Measurements from ENCODE around the gene LY86. TPM values are rescaled to one million over a fixed set of nuclear protein-coding genes. Genes with fewer than 3 reads are reported as not detected.
A peak's percentile ranks its signal among the peaks of the same experiment; 100 is the strongest.

Gene LY86
- total RNA-seq, 2 donors from 2014 or later: 0.91 to 1.3 TPM

DNA sequence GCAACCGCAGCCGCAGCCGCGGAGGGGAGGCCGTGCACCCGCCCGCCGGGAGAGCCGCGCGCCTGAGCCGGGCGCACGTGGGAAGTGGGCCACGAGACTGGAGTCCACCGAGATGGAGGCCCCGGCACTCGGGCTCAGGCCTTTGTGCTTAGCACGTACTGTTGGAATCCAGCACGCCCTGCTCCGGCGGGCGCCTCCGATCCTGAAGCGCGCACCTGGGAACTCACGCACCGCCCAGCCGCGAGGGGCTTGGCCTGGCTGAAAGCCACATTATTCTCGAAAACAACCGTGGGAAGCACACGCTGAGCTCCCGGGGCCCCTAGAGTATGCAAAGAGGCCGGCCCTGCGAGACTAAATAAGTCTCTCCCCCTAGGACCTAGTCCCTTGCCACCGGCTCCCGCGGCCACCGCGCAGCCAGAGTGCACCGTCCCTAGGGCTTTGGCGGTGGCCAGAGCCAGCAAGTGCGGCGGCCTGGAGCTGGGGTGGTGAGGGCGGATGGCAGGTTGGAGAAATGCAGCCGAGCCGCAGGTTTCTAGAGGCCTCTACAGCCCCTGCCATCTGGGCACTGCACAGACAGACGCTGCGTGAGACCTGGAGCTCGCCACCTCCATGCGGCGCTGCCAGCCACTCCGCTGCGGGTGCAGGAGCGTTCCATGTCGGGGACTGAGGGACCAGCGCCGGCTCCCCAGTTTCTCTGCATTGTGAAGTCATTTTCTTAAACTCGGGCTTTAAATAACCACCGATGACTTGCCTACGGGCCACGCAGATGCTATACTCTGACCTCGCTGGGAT, 42.0 kb upstream of the LY86 start:
- intact Hi-C loops (cut with DNase I): loop anchor here (5.0 to 10.0 kb wide), 2 partner anchors 489 to 1402 kb away; no protein-coding TSS in a partner anchor
- Histone ChIP-seq H3K9ac (ENCODE audit: low read depth in 2 of 2, low read length in 2 of 2) (no peak overlapping the region), H3K27me3 (peaks cover 23% of the 10 kb centered on the region), H3K4me3 (peak overlapping the region; percentile 31), H3K36me3 (no peaks in the 10 kb centered on the region), H3K27ac (no peak overlapping the region), H3K9me3 (no peaks in the 10 kb centered on the region), H3K4me1 (peaks cover 10% of the 10 kb centered on the region)
- TF ChIP-seq, protein P1, sequence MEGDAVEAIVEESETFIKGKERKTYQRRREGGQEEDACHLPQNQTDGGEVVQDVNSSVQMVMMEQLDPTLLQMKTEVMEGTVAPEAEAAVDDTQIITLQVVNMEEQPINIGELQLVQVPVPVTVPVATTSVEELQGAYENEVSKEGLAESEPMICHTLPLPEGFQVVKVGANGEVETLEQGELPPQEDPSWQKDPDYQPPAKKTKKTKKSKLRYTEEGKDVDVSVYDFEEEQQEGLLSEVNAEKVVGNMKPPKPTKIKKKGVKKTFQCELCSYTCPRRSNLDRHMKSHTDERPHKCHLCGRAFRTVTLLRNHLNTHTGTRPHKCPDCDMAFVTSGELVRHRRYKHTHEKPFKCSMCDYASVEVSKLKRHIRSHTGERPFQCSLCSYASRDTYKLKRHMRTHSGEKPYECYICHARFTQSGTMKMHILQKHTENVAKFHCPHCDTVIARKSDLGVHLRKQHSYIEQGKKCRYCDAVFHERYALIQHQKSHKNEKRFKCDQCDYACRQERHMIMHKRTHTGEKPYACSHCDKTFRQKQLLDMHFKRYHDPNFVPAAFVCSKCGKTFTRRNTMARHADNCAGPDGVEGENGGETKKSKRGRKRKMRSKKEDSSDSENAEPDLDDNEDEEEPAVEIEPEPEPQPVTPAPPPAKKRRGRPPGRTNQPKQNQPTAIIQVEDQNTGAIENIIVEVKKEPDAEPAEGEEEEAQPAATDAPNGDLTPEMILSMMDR (IDR thresholded peaks at IDR 0.05): no peak
- DNase-seq: no peak

DNA sequence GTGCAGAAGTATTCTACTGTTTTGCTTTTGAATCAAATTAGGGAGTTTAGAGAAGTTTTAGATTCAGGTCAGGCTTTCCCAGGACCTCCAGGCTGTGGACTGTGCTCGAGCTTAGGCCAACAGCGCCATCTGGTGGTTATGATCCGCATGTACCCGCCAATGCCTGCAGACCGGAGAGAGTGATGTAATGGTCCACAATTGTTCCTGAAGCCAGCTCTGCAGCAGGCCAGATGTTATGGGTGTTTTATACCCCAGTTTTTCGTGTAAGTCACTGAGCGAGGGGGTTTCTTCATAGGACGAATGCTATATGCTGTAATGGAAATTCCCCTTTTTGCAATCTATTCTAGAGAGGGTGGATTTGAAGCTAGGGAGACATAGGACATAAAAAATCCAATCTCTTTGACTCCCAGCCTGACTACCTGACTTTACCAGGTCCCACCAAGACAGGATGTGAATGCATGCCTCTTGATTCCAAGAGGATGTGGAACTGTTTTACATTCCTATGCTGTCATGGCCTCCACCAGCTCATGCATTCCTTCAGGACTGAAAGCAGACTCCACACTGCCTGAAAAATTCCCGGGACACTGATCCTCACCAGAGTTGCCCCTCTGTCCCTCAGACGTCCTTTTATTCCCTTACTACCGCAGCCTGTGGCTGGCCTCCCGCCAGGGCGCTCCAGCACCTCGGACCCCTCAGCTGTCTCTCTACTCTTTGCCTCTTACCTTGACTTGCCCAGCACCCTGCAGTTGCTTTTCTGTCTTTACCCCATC, 41.2 kb upstream of the LY86 start:
- H3K4me3 ChIP-seq: peak overlapping the region; percentile 31
- H3K9ac ChIP-seq (ENCODE audit: low read depth in 2 of 2, low read length in 2 of 2): no peak overlapping the region
- peak; percentile 87 for DNase-seq
- intact Hi-C loops (cut with DNase I): loop anchor here (5.0 to 10.0 kb wide), 2 partner anchors 490 to 1402 kb away; no protein-coding TSS in a partner anchor
- peaks cover 23% of the 10 kb centered on the region for H3K27me3 ChIP-seq
- no peaks in the 10 kb centered on the region for H3K9me3 ChIP-seq
- H3K27ac ChIP-seq: no peak overlapping the region
- TF ChIP-seq, protein P1 (IDR thresholded peaks at IDR 0.05): peak; percentile 92
- H3K4me1 ChIP-seq: peaks cover 10% of the 10 kb centered on the region
- no peaks in the 10 kb centered on the region for H3K36me3 ChIP-seq

DNA sequence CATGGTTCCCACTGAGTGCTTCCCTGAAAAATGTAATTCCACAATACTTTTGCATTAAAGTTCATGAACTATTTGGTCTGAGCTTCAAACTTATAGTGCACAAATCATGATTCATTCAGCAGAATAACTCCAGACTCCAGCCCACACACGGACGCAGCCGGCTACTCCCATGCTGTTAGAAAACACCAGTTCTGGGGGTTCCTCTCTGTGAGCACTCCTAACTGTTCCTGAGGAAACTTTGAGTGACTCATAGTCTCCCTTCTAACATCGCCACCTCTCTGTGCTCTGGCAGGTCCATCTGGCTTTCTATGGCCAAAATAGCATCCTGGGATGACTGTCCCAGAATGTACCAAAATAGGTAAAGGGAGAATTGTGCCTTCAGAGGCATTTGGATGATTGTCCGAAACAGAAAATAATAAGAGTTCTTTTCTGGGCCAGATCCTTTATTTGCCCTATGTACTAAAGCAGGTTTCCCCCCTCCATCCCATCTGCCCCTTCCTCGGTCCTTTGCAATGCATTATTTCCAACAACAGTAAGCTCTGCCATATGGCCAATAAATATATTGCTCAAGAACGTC, 32.3 kb upstream of the LY86 start:
- TF ChIP-seq, protein P1 (IDR thresholded peaks at IDR 0.05): no peak
- no peak for DNase-seq
- Histone ChIP-seq H3K27ac (no peak overlapping the region), H3K4me3 (no peak overlapping the region), H3K9ac (ENCODE audit: low read depth in 2 of 2, low read length in 2 of 2) (no peak overlapping the region), H3K36me3 (no peaks in the 10 kb centered on the region), H3K27me3 (no peaks in the 10 kb centered on the region), H3K9me3 (no peaks in the 10 kb centered on the region), H3K4me1 (no peaks in the 10 kb centered on the region)
- intact Hi-C loops (cut with DNase I): no loop called here

DNA sequence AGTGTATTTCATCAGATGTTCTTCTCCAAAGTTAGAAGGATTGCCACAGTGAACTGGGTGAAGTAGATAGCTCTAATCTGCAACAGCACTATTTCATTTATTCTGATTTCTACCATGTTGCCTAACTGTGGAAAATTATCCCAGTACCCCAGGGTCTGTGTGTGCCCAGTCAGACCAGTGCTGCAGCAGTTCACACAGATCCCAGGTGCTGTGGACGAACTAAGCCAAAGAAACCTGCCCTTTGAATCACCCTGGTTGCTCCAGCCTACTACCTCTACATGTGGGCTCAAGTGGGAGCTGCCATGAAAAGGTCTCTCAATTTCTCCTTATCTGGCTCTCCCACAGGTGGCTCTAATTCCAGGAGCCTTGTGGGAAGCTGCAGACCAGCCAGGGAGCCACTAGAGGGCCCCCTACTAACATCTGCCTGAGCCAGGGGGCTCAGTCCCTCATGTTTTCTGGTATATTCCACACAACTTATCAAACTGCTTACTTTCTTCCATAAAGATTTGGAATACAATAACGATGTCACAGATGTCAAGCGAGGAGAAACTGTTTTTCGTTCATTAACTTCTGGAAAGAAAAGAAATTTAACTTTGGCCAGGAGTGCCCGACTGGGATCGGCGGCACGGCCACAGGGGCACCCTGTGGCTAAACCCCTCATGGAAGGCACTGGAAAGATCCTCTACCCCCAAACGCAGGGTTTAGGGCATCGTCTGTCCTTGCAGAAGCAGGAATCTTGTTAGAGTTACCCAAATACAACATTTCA, 31.6 kb upstream of the LY86 start:
- TF ChIP-seq, protein P1 (IDR thresholded peaks at IDR 0.05): peak; percentile 78
- Histone ChIP-seq H3K4me1 (no peaks in the 10 kb centered on the region), H3K27ac (no peak overlapping the region), H3K9me3 (no peaks in the 10 kb centered on the region), H3K9ac (ENCODE audit: low read depth in 2 of 2, low read length in 2 of 2) (no peak overlapping the region), H3K36me3 (no peaks in the 10 kb centered on the region), H3K27me3 (no peaks in the 10 kb centered on the region), H3K4me3 (no peak overlapping the region)
- DNase-seq: peak; percentile 46
- intact Hi-C loops (cut with DNase I): no loop called here

DNA sequence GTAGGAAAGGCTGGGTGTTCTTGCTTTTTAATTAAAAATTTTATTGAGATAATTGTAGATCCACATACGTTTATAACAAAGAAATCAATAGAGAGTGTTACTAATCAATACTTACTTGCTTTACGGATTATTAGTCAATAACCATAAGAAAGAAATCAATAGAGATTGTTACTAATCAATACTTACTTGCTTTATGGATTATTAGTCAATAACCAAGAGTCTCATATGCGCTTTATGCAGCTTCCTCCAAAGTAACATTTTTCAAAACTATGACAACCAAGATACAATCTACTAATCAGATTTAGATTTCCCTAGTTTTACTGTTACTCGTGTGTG, 31.0 kb upstream of the LY86 start:
- no peaks in the 10 kb centered on the region for H3K36me3 ChIP-seq
- no peak overlapping the region for H3K27ac ChIP-seq
- no peaks in the 10 kb centered on the region for H3K9me3 ChIP-seq
- H3K9ac ChIP-seq (ENCODE audit: low read depth in 2 of 2, low read length in 2 of 2): no peak overlapping the region
- H3K4me1 ChIP-seq: no peaks in the 10 kb centered on the region
- H3K27me3 ChIP-seq: no peaks in the 10 kb centered on the region
- intact Hi-C loops (cut with DNase I): no loop called here
- no peak overlapping the region for H3K4me3 ChIP-seq
- no peak for DNase-seq
- TF ChIP-seq, protein P1 (IDR thresholded peaks at IDR 0.05): no peak
